ENCODE results near the gene LACTB.

Gene LACTB

GRCh38 chr15:63169788-63170187 is 48.1 kb downstream of the LACTB start:
- ChIA-PET POLR2A (no interaction called here), CTCF (no interaction called here)
- DNase-seq (ENCODE audit: extremely low spot score) = no peak
- TF ChIP-seq PKNOX1 (IDR thresholded peaks at IDR 0.05) = no peak
- no peak for TF ChIP-seq BHLHE40 (IDR thresholded peaks at IDR 0.05; ENCODE audit: borderline replicate concordance)
- no peak for TF ChIP-seq FOXK2 (IDR thresholded peaks at IDR 0.05)
- TF ChIP-seq ARNT (IDR thresholded peaks at IDR 0.05) = no peak
- TF ChIP-seq ELF4 (IDR thresholded peaks at IDR 0.05) = no peak
- TF ChIP-seq TARDBP (IDR thresholded peaks at IDR 0.05) = no peak
- no peak for TF ChIP-seq HDGF (IDR thresholded peaks at IDR 0.05; ENCODE audit: borderline replicate concordance)
- no peak for TF ChIP-seq ZNF384 (IDR thresholded peaks at IDR 0.05)
- TF ChIP-seq SP1 (IDR thresholded peaks at IDR 0.05) = no peak
- no peak for TF ChIP-seq L3MBTL2 (conservative IDR thresholded peaks at IDR 0.05)
- TF ChIP-seq FOXM1 (IDR thresholded peaks at IDR 0.05; ENCODE audit: borderline replicate concordance) = no peak
- no peak for TF ChIP-seq LEF1 (IDR thresholded peaks at IDR 0.05; ENCODE audit: borderline replicate concordance)
- TF ChIP-seq NFRKB (IDR thresholded peaks at IDR 0.05) = no peak
- TF ChIP-seq CTBP1 (IDR thresholded peaks at IDR 0.05; ENCODE audit: borderline replicate concordance) = no peak
- no peak for TF ChIP-seq SUZ12 (IDR thresholded peaks at IDR 0.05)
- no peak for TF ChIP-seq FOXA1 (IDR thresholded peaks at IDR 0.05)

GRCh38 chr15:63172376-63172775 is 50.7 kb downstream of the LACTB start:
- POLR2A ChIA-PET = interaction anchor here (1.3 kb wide), 1 partner anchor 15 kb away, joined by 4 read pairs; the partner anchor contains the start of gene RPS27L
- CTCF ChIA-PET = interaction anchor here (1.1 kb wide), 1 partner anchor 11 kb away, joined by 3 read pairs; no protein-coding TSS in a partner anchor
- no peak for TF ChIP-seq FOXK2 (IDR thresholded peaks at IDR 0.05)
- TF ChIP-seq ZNF384 (IDR thresholded peaks at IDR 0.05) = no peak
- no peak for DNase-seq (ENCODE audit: extremely low spot score)

GRCh38 chr15:63172851-63173451 is 51.3 kb downstream of the LACTB start:
- TF ChIP-seq NFRKB (IDR thresholded peaks at IDR 0.05) (no peak), FOXM1 (IDR thresholded peaks at IDR 0.05; ENCODE audit: borderline replicate concordance) (no peak), ZNF384 (IDR thresholded peaks at IDR 0.05) (no peak), SP1 (IDR thresholded peaks at IDR 0.05) (no peak), PKNOX1 (IDR thresholded peaks at IDR 0.05) (no peak), ARNT (IDR thresholded peaks at IDR 0.05) (no peak), FOXK2 (IDR thresholded peaks at IDR 0.05) (no peak), CTBP1 (IDR thresholded peaks at IDR 0.05; ENCODE audit: borderline replicate concordance) (no peak), LEF1 (IDR thresholded peaks at IDR 0.05; ENCODE audit: borderline replicate concordance) (no peak), TARDBP (IDR thresholded peaks at IDR 0.05) (no peak), ELF4 (IDR thresholded peaks at IDR 0.05) (no peak), BHLHE40 (IDR thresholded peaks at IDR 0.05; ENCODE audit: borderline replicate concordance) (no peak), SUZ12 (IDR thresholded peaks at IDR 0.05) (no peak)
- POLR2A ChIA-PET = interaction anchor here (1.3 kb wide), 1 partner anchor 16 kb away, joined by 4 read pairs; the partner anchor contains the start of gene RPS27L
- no peak for DNase-seq (ENCODE audit: extremely low spot score)
- CTCF ChIA-PET = interaction anchor here (1.1 kb wide), 1 partner anchor 11 kb away, joined by 3 read pairs; no protein-coding TSS in a partner anchor

GRCh38 chr15:63176302-63176701 is 54.6 kb downstream of the LACTB start:
- CTCF ChIA-PET = no interaction called here
- no peak for DNase-seq (ENCODE audit: extremely low spot score)
- TF ChIP-seq ELF4 (IDR thresholded peaks at IDR 0.05) (no peak), SUZ12 (IDR thresholded peaks at IDR 0.05) (no peak), BHLHE40 (IDR thresholded peaks at IDR 0.05; ENCODE audit: borderline replicate concordance) (no peak), CTBP1 (IDR thresholded peaks at IDR 0.05; ENCODE audit: borderline replicate concordance) (no peak), FOXM1 (IDR thresholded peaks at IDR 0.05; ENCODE audit: borderline replicate concordance) (no peak), ARNT (IDR thresholded peaks at IDR 0.05) (no peak), FOXA1 (IDR thresholded peaks at IDR 0.05) (no peak), L3MBTL2 (conservative IDR thresholded peaks at IDR 0.05) (no peak), NFRKB (IDR thresholded peaks at IDR 0.05) (no peak), PKNOX1 (IDR thresholded peaks at IDR 0.05) (no peak), LEF1 (IDR thresholded peaks at IDR 0.05; ENCODE audit: borderline replicate concordance) (no peak), FOXK2 (IDR thresholded peaks at IDR 0.05) (no peak), ZNF384 (IDR thresholded peaks at IDR 0.05) (no peak), SP1 (IDR thresholded peaks at IDR 0.05) (no peak), HDGF (IDR thresholded peaks at IDR 0.05; ENCODE audit: borderline replicate concordance) (no peak), TARDBP (IDR thresholded peaks at IDR 0.05) (no peak)
- POLR2A ChIA-PET = no interaction called here

- no peak for DNase-seq (ENCODE audit: extremely low spot score)
- TF ChIP-seq ZNF384 (IDR thresholded peaks at IDR 0.05) = no peak
- TF ChIP-seq L3MBTL2 (conservative IDR thresholded peaks at IDR 0.05) = no peak
- no peak for TF ChIP-seq SP1 (IDR thresholded peaks at IDR 0.05)
- no peak for TF ChIP-seq ARNT (IDR thresholded peaks at IDR 0.05)
- TF ChIP-seq SUZ12 (IDR thresholded peaks at IDR 0.05) = no peak
- no peak for TF ChIP-seq HDGF (IDR thresholded peaks at IDR 0.05; ENCODE audit: borderline replicate concordance)
- no peak for TF ChIP-seq LEF1 (IDR thresholded peaks at IDR 0.05; ENCODE audit: borderline replicate concordance)
- ChIA-PET POLR2A (no interaction called here), CTCF (no interaction called here)
Measured at GRCh38 chr15:63178034-63178433, 56.4 kb downstream of the LACTB start.

GRCh38 chr15:63180746-63181145 is 59.1 kb downstream of the LACTB start:
- ChIA-PET POLR2A (interaction anchor here (1.9 kb wide), 1 partner anchor 23 kb away, joined by 6 read pairs; the partner anchor contains the start of gene RPS27L), CTCF (no interaction called here)
- no peak for DNase-seq (ENCODE audit: extremely low spot score)
- no peak for TF ChIP-seq FOXK2 (IDR thresholded peaks at IDR 0.05)
- no peak for TF ChIP-seq ARNT (IDR thresholded peaks at IDR 0.05)
- TF ChIP-seq HDGF (IDR thresholded peaks at IDR 0.05; ENCODE audit: borderline replicate concordance) = no peak
- TF ChIP-seq SUZ12 (IDR thresholded peaks at IDR 0.05) = no peak
- no peak for TF ChIP-seq SP1 (IDR thresholded peaks at IDR 0.05)
- TF ChIP-seq FOXM1 (IDR thresholded peaks at IDR 0.05; ENCODE audit: borderline replicate concordance) = no peak
- no peak for TF ChIP-seq NFRKB (IDR thresholded peaks at IDR 0.05)
- TF ChIP-seq LEF1 (IDR thresholded peaks at IDR 0.05; ENCODE audit: borderline replicate concordance) = no peak
- TF ChIP-seq PKNOX1 (IDR thresholded peaks at IDR 0.05) = no peak
- TF ChIP-seq BHLHE40 (IDR thresholded peaks at IDR 0.05; ENCODE audit: borderline replicate concordance) = no peak
- no peak for TF ChIP-seq TARDBP (IDR thresholded peaks at IDR 0.05)
- TF ChIP-seq L3MBTL2 (conservative IDR thresholded peaks at IDR 0.05) = no peak
- no peak for TF ChIP-seq FOXA1 (IDR thresholded peaks at IDR 0.05)
